CD4-positive, alpha-beta T cell treated with Interleukin-10 for 1 hour (primary cell): ENCODE measurements around the gene GRM7.

Experiments
- DNase-seq: peaks from one replicate; pipeline ENCODE4 v3.0.0-alpha.2; 2020

GRM7 gene

DNA sequence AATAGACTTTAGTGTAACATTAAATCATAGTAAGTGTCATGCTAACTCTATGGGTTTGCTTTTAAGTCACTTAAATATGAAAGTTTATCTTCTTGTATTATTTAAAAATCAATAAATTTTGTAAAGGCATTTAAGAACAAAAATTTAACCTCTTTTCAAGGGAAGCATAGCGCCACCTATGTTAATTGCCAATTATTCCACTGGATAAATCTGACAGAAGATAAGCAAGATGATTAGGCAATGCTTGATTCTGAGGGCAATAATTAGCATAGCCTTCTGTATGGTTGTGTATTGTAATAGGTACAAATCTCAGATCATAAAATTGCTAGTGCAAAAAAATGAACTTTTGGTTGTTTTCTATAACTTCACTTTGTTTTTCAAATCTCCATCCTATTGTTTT lies 560.1 kb downstream of the GRM7 start:
- no peak for DNase-seq

DNA sequence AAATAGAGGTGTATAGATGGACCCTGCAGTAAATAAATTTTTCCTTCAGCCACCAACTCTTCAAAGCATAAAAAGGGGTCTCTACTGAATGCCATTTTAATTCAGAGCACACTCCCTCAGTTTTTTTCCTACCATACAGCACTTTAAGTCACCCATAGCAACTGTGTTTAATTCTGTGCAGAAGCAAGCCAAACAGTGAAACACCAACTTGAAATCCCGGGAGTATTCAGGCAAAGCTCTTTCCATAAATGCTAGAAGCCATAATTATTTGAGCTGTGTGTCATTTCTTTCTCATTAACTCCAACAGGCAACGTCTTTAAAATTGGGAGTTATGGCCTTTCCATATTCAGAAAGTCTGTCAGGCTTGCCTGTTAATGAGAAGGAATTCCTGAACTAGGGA lies 562.1 kb downstream of the GRM7 start:
- DNase-seq: no peak

DNA sequence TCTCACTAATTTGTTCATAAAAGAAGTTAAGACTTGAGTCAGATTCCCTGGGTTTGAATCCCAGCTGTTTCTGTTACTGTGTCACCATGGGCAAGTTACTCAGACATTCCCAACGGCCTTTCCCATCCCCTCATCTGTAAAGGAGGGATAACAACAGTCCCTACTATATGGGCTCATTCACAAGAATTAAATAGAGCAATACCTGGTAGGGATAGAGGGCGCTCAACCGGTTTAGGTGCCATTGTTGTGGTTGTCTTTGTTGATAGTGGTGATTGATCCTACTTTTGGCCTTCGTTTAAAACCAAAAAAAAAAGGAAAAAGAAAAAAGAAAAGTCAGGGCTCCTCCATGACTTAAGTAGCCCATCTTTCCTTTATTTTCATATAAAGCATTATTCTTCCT lies 563.1 kb downstream of the GRM7 start:
- DNase-seq: no peak

DNA sequence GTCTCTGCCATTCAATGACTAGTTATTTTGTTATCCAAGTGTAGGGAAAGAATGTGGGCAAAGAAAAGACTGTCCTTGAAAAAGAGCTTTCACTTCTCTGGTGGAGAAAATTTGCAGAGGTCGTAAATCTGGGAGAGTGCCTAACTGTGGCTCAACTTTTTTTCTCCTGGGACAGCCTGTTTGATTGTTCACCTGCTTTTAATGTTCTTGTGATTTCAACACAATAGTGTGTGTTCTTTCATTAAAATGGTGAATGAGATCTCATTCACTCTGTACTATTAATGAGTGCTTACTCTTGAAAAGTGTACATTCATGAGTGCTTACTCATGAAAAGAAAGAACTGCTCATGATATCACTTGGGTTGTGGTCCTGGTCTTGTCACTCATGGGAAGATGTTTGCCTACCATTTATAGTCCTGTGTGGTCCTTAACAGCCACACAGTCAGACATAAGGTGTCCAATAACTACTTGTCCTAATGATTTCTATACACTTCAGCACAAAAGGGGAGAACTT lies 567.3 kb downstream of the GRM7 start:
- no peak for DNase-seq

DNA sequence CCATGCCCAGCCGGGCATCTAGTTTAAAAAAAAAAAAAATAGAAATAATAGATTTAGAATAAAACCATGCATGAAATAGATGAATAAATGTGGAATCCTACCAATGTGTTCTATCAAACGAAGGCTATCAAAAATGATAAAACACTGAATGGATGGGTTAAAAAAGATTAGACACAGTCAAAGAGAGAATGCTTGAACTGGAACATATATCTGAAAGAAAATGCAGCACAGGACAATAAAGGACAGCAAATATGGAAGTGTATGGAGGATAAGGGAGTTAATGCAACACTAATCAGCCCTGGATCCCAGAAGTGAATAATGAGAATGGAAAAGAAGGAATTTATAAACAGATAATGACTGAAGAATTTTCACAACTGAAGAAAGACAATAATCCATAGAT lies 571.7 kb downstream of the GRM7 start:
- no peak for DNase-seq

DNA sequence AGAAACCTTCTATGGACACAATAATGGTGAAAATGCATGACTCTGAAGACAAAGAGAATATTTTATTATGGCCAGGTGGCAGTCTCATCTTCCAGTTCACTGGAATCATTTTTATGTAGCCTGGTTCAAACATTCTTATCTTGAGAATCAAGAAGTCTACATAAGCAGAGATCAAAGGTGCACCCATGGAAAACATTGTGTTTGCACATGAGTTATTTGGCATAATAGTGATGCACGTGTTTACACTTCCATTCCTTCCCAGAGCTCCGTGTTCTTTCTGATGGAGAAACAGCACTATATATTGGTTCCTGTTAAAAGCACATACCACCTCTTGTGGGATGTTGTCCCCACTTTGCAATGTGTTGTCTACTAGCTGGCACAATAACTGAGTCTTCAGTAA lies 572.2 kb downstream of the GRM7 start:
- no peak for DNase-seq

DNA sequence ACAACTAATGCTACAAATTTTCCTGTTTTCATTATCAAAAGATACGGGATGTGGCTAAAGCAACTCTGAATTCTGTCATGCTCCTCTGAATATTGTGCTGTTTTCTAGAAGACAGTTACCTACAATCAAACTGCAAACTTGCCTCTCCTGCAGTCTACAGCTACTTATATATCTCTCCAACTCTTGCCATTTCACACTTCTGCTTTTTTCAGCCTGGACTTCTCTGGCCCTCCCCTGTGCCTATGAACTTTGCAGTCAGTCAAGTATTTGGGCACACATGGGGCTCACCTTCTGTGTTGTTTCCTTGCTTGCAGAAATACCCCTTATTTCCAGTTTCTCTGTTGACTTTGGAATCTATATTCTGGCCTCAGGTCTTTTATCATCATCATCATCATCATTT lies 575.6 kb downstream of the GRM7 start:
- DNase-seq: no peak

DNA sequence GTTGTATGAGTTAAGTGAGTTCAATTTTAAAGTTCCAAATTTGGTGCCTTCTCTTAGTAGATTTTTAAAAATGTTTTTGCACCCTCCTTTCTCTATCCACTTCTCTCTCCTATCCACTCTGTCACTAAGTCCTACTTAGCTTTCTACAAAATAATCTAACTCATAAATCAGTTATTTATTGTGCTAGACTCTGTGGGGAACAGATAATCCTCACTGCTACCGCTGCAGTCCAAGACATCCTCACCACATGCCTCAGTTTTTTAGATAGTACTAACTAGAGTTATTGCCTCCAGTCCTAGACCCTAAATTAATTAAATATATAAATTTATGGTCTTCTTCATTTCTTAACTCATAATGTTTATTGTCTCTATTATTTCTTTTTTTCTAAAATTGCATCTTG lies 576.3 kb downstream of the GRM7 start:
- no peak for DNase-seq

DNA sequence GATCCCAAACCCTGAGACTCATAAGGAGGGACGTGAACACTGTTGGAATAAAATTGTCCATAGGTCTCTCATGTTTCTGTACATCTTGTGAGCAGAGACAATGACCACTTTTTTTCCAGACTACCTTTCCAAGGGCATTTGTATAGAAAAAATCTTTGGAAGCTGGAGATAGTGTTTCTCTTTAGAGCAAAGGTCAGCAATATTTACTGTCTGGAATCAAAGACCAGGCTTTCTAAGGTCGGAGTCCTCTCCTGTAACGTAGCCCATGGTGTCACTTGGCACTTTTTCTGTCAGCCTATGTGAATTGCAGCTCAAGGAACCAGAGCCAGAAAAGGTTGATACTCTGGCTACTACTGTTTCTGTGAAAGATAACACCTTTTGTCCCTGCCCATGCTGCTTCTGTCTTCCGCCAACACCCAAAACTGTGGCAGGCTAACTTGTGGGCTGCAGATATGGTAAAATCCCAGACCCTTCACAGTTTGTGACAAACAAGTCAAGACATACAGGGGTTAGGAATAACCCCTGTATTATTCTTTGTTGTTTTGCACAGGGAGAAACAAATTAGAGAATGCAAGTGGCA lies 578.3 kb downstream of the GRM7 start:
- no peak for DNase-seq

DNA sequence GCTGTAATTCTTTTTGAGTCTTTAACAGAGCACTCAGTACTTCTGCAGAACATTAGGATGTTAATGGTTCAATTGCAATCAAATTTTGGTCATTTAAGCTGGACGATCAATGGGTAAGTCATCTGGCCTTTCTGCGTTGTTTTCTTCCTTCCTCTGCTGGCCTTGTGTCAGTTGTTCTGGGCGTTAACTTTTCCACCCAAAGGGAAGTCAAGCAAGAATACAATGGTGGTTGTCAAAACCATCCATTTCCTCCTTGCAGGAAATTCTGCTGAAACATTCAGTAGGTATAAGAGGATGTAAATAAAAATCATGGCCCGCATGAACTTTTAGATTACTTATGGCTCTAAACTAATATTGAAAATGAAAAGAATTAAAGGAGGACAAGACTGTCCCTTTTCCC lies 584.0 kb downstream of the GRM7 start:
- no peak for DNase-seq

DNA sequence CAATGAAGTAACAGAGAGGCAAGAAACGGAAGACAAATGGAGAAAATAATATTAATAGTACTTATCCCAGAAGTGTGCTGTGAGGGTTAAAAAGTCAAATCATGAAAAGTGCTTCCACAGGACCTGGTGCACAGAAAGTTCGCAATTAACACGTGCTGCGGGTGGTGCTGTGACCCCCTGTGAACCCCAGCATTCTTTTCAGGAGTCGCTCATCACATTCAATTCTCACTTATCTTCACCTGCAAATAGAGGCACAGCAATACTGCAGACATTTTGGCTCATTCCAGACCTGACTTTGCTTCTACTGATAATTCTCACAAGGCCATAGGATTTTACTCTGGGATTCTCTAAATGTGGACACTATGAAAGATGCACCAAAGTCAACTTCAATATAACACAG lies 584.4 kb downstream of the GRM7 start:
- no peak for DNase-seq

DNA sequence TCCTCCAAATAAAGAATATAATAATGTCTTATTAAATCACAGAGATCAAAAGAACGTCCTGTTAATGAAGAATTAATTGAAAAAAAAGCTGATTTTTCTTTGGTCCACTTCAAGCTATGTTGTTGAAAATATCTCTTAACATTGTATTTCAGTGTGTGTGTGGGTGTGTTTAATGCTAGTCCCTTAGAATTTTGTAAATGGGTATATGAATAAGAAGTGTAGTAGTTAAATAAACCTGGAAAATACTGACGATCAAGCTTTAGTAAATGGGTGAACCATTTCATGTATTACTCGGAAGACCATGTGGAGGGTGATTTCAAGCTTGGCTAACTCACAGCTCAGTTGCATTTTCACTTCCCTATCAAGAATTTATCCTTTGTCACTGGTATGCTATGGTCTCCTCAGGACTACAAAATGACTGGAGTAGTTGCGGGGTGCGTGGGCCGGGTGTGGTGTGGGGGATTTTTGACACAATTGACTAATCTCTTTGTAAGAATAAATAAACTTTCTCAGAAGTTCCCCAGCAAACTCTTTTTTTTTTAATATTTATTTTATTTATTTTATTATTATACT lies 586.4 kb downstream of the GRM7 start:
- no peak for DNase-seq

DNA sequence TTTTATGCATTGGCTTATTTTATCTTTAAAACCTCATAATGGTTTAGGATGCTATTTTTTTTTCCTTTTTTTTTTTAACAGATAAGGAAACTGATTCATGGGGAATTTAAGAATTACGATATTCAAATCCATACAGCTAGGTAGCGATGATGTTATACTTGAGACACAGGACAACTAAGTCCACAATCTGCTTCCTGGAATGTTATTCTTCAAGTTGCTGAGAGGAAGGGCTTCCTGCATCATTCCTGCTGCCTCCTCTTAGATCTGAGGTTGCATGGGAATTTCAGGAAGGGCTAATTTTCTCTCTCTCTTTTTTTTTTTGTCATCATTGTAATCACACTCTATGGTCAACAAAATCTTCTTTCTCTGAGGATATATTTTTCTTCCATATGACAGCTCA lies 595.5 kb downstream of the GRM7 start:
- no peak for DNase-seq

DNA sequence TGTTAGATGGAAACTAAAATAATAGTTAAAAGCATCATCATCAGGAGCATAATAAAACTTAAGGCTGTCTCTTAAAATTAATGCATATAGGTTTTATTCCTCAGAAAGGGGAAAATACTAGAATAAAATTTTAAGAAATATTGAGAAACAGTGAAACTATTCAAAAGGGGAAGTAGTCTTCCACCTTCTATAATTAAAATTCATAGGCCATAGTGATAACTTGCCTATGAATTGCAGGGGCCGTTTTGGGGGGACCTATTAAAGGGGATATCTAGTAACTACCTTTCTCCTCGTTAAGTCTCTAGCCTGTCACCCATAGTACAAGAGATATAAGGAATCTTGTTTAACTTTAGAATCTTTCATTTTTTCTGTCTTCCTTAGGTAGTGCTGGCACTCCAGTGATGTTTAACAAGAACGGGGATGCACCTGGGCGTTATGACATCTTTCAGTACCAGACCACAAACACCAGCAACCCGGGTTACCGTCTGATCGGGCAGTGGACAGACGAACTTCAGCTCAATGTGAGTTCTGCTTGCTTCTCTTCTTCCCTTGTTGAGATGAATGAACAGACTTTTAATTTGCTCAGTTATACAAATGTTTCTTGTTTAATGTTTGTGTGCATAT lies 600.4 kb downstream of the GRM7 start:
- DNase-seq: no peak

DNA sequence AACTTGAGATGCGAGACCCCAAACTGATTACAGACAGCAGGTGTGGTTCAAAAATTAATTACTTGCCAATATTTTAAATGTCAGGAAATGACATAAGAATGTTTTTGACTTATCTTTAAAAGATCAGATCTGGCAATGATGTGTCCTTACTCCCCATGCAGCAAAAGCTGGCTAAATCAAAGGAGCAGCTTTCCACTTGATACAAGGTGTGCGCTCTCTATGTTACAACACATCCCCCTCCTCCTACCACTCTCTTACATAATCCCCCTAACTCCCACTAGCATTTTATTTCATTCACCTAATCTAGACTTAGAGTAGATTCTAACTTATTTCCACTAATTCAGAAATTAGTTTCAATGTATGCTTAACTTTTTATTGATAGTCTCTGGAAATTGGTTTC lies 609.0 kb downstream of the GRM7 start:
- DNase-seq: no peak

DNA sequence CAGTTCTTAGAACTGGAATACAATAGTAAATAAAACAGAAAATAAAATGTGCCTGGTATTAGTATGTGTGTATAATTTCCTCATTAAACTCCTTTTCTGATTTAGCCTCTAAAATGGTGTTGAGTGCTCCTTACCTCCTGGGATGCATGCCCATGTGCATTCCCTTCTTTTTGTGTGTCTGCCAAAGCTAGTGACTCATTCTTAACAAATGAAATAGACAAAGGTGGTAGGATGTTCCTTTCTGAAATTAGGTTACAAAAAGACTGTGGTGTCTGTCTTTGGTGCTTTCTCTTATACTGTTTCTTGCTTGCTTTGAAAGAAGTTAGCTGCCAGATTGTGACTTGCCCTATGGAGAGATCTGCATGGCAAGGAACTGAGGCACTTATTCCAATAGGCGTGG lies 623.7 kb downstream of the GRM7 start:
- DNase-seq: no peak

DNA sequence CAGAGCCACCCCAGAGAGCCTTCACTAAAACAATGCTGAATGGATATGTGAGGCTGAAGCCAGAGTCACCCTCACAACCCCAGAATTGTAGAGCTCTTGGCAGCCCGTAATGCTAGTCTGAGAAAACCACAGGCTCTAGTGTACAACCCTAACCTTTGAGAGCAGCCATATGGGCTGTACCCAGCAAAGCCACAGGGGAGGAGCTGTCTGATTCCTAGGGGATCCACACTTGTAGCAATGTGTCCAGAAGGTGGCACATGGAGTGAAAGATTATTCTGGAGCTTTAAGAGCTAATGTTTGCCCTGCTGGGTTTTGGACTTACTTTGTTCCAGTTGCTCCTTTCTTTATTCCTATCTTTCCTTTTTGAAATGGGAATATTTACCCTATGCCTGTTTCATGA lies 626.8 kb downstream of the GRM7 start:
- DNase-seq: no peak

DNA sequence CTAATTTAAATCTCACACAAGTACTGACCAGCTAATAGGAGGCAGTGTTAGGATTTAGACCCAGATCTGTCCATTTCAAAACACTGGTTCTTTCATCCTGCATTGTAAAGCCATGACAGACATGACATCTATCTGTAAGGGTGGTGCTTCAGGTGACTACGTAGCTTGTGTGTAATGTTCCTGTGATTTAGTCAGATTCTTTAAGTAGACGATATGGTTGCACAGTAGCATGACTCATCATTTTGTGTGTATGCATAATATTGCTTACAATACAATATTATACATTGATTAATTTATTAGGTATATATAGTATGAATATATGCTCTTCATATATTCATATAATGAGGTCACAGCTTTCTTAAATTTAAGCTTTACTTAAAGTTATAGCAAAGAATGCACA lies 628.5 kb downstream of the GRM7 start:
- no peak for DNase-seq

DNA sequence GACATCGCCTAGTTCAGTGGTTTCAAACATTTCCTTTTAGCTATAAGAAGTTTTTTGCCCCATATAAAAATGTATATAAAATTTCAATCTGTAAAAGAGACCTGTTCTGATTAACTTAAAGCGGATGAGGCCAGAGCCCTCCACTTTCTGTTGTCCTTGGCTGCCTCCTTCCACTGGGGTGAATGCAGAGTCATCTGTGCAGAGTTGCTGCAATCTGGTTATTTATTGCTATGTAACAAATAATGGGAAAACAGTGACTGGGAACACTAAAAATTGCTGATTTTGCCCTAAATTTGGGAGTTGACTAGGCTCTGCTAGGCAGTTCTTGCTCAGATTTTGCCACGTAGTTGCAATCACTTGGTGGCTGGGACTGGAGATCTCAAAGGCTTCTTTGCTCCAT lies 637.8 kb downstream of the GRM7 start:
- DNase-seq: no peak

DNA sequence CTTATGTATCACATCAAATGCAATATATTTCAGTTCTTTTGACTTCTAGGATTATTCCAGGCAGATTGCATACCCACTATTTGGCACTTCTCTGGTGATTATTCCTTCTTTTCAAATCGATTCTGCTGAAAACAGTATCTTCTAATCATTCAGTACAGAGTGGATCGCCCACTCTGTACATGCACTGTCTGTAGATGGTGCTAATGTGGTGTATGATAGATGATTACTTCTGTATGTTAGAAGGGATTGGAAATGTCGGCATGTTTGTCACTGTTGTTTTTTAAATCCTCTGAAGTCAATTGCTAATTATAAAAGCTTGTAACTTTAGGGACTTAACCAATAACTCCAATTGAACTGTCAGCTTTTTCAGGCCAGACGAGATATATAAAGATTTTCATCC lies 642.5 kb downstream of the GRM7 start:
- DNase-seq: no peak

DNA sequence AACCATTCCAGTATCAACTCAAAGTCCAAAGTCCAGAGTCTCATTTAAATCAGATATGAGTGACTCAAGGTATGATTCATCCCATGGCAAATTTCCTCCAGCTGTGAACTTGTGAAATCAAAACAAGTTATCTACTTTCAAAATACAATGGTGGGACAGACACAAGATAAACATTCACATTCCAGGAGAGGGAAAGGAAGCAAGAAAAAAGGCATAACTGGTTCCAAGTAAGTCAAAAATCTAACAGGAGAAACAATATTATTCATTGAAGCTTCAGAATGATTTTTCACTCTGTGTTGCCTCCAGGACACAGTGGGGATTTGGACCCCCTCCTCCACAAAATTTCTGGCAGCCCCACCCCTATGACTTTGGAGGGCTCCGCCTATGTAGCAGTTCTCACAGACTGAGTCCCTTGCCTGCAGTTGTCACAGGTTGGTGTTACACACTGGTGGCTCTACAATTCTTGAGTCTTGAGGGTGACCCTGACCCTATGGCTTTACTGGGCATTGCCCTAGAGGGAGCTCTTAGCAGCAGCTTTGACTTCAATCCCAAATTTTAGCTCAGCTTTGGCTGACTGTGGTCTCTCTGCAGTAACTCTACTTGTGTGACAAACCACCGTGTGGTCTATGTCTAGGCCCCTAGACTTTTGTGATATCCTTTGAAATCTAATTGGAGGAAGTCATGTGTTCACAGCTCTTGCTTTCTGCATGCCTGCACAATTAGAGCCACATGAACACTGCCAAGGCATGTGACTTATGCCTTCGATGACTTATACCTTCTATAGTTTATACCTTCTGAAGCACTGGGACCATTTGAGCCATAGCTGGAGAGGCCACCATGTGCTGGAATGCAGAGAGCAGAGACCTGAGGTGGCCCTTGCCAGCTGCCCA lies 644.2 kb downstream of the GRM7 start:
- no peak for DNase-seq

DNA sequence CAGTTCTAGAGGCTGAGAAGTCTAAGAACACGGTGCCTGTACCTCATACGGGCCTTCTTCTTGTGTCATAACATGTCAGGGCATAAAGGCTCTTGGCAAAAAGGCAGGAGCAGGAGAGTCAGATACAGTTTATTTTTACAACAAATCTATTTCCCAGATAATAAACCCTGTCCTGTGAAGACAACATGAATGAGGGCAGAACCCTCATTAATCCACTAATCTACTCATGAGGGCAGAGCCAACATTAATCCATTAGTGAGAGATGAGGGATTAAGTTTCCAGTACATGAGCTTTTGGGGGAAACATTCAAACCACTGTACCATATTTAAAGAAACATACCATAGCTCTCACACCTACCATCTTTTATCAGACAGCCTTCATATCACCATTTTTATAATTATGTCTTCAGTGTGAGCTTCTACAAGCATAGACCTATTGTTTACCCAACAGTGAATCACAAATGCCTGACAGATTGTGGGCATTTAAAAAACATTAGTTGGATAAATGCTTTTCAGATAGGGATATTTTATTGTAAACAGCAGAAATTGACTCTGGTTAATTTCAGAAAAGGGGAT lies 645.8 kb downstream of the GRM7 start:
- DNase-seq: no peak

DNA sequence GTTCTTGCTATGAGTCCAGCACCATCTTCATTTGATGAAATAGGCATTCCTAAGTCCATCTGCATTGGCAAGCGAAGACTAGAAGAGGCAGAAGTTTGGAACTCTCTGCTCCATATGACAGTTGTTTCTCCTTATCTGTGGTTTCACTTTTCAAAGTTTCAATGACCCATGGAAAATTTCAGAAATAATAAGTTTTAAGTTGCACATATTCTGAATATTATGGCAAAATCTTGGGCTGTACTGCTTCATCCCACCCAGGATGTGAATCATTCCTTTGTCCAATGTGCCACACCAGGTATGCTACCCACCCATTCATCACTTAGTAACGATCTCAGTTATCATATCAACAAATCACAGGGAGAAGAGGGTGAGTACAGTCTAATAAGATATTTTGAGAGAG lies 647.9 kb downstream of the GRM7 start:
- no peak for DNase-seq

DNA sequence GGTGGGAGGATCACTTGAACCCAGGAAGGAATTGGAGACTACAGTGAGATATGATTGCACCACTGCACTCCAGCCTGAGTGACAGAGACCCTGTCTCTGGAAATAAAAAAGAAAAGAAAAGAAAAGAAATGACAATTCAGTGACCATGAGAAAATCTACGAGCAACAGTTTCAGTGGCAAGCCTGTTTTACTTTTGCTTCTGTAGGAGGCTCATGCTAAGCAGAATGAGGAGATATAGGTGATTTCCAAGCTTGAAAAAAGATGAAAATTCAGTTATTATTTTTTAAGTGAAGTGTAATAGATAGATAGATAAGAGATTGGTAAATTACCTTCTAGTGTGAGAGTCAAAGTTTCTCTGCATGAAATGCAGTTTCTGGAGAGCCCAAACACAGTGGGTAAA lies 651.1 kb downstream of the GRM7 start:
- no peak for DNase-seq
